ENCODE results near the gene ARMH4. TPM values are rescaled to one million over a fixed set of nuclear protein-coding genes. Genes with fewer than 3 reads are reported as not detected.

Gene ARMH4
- total RNA-seq, 1 experiment from 2014 or later = 42.6 TPM

DNA sequence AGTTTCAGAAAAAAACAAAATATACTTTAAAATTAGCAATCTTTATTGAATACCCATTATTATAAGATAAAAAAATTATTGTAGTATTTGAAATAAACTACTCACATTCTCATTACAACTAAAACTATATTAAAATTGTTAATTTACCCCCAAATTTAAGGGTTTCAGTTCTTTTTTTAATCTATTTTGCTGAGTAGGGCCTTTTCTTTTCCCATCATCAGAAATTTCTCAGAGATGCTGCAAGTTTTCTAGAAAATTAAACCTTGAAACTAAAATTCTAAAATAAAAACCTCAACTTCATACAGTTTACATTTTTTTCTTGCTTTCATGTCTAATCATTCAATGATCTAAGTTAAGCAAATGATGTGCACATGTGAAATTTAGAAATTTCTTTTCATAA lies 10.1 kb downstream of the ARMH4 start:
- no peak overlapping the region for H4K8ac ChIP-seq (replicated peaks; ENCODE audit: insufficient read length, low read depth, low read length)
- H3K56ac ChIP-seq (ENCODE audit: insufficient read length, low read depth, low read length) = no peak overlapping the region
- no peaks in the 10 kb centered on the region for H3K27me3 ChIP-seq (ENCODE audit: insufficient read depth, low read length)
- H2BK20ac ChIP-seq (ENCODE audit: low read depth, low read length, poor library complexity, severe bottlenecking) = no peak overlapping the region
- H2BK15ac ChIP-seq (ENCODE audit: low read depth, low read length) = no peak overlapping the region
- H2AK5ac ChIP-seq (ENCODE audit: insufficient read length, low read length) = no peak overlapping the region
- no peak overlapping the region for H2BK120ac ChIP-seq (ENCODE audit: low read depth, low read length, poor library complexity, severe bottlenecking)
- H4K20me1 ChIP-seq (ENCODE audit: control insufficient read depth, insufficient read depth, insufficient read length) = no peaks in the 10 kb centered on the region
- H3K79me2 ChIP-seq (ENCODE audit: insufficient read depth, low read length) = no peaks in the 10 kb centered on the region
- H3K9me3 ChIP-seq (ENCODE audit: control insufficient read depth, low read depth, low read length) = no peaks in the 10 kb centered on the region
- H3K9ac ChIP-seq (ENCODE audit: extremely low read depth, insufficient read length, low read length) = no peak overlapping the region
- Mint-ChIP-seq H3K4me3 (no peak overlapping the region), H3K9me3 (no peaks in the 10 kb centered on the region), H3K27me3 (ENCODE audit: low read depth) (no peaks in the 10 kb centered on the region), H3K36me3 (ENCODE audit: insufficient read depth in 1 of 3, low read depth in 3 of 3) (peaks cover 0 to 24% (median 18%) of the 10 kb centered on the region in 3 experiments; a peak in 4 of 7 replicates), H3K27ac (no peak overlapping the region), H3K4me1 (peaks cover 15 to 22% of the 10 kb centered on the region in 2 experiments)
- H3K14ac ChIP-seq (ENCODE audit: insufficient read depth, low read length) = no peak overlapping the region
- no peak overlapping the region for H3K4me2 ChIP-seq (ENCODE audit: insufficient read depth, insufficient read length, low read length)
- H3K18ac ChIP-seq (ENCODE audit: insufficient read length, low read depth, low read length) = no peak overlapping the region
- no peak overlapping the region for H3T11ph ChIP-seq (ENCODE audit: low read length)
- no peaks in the 10 kb centered on the region for H3K23me2 ChIP-seq (ENCODE audit: insufficient read length, low read depth, low read length, poor library complexity, severe bottlenecking)
- no peaks in the 10 kb centered on the region for H3K79me1 ChIP-seq (ENCODE audit: insufficient read depth, low read depth, low read length, poor library complexity, severe bottlenecking)
- no peak overlapping the region for H4K91ac ChIP-seq (ENCODE audit: insufficient read length, low read depth, low read length)
- no peak overlapping the region for H3K4ac ChIP-seq (ENCODE audit: low read depth, low read length)
- no peak overlapping the region for H2AFZ ChIP-seq (ENCODE audit: low read length)
- no peak for TF ChIP-seq CTCF (conservative IDR thresholded peaks at IDR 0.05)
- no peak overlapping the region for H2BK5ac ChIP-seq (ENCODE audit: insufficient read length, low read length)
- no peak overlapping the region for H3K23ac ChIP-seq (ENCODE audit: insufficient read length, low read depth, low read length)
- no peaks in the 10 kb centered on the region for H3K4me1 ChIP-seq (ENCODE audit: insufficient read depth, low read length)
- no peak overlapping the region for H3K27ac ChIP-seq (ENCODE audit: insufficient read length, low read depth, low read length)
- no peak overlapping the region for H2BK12ac ChIP-seq (ENCODE audit: insufficient read length, low read depth, low read length)
- no peak overlapping the region for H4K5ac ChIP-seq (ENCODE audit: insufficient read length, low read depth, low read length)
- no peak for DNase-seq

Data from H9 (cell line).